HEK293 (cell line): ENCODE data around the gene PCTP.
A peak's percentile ranks its signal among the peaks of the same experiment; 100 is the strongest.

Experiments
- CTCF ChIA-PET: fragments of 350-600 bp; formaldehyde crosslinking; extraction: SDS; loops from one replicate; lab custom pipeline; 2021; ENCODE audit warnings: antibody characterized with exemption; lab: Yijun Ruan, JAX
- POLR2A ChIA-PET: fragments of 300-600 bp; formaldehyde crosslinking; extraction: SDS; loops from one replicate; lab custom pipeline; 2020; ENCODE audit warnings: antibody characterized with exemption, inconsistent platforms; lab: Yijun Ruan, JAX
- H3K27ac ChIP-seq: fragments of 200-500 bp; sonication (Bioruptor generic); 2 replicates; pipeline ENCODE4 v1.5.1; 2014; ENCODE audit warnings: low read depth, low read length, control low read depth, inconsistent platforms; ENCODE audit errors: extremely low read depth
- H3K36me3 ChIP-seq, 2 experiments: fragments of 200-500 bp in 1 of 2; sonication (Bioruptor generic) in 1 of 2; 1 replicate in 1 of 2; 2 replicates in 1 of 2; pipeline ENCODE4 v1.5.1; 2014 to 2017; ENCODE audit warnings: inconsistent platforms in 2 of 2, low read length in 2 of 2; ENCODE audit not compliant: control insufficient read depth in 2 of 2, insufficient read depth in 1 of 2
- H3K4me1 ChIP-seq: fragments of 200-500 bp; sonication (Bioruptor generic); 2 replicates; pipeline ENCODE4 v1.5.1; 2014; ENCODE audit warnings: mild to moderate bottlenecking, low read length, inconsistent platforms; ENCODE audit not compliant: control insufficient read depth, insufficient read depth
- H3K4me3 ChIP-seq: 2 replicates; pipeline ENCODE4 v1.5.1; 2011; ENCODE audit warnings: low read depth, mild to moderate bottlenecking, control low read depth, low read length, moderate library complexity
- H3K9me3 ChIP-seq: fragments of 200-500 bp; sonication (Bioruptor generic); 2 replicates; pipeline ENCODE4 v1.5.1; 2014; ENCODE audit warnings: low read depth, low read length, inconsistent platforms; ENCODE audit not compliant: control insufficient read depth, insufficient read depth
- GLIS1 ChIP-seq: fragments of 450-650 bp; formaldehyde crosslinking; IDR thresholded peaks from 2 replicates; pipeline ENCODE4 v1.5.1; 2016; ENCODE audit warnings: missing biosample characterization, missing genetic modification characterization
- SETDB1 ChIP-seq: IDR thresholded peaks from one replicate; pipeline ENCODE4 v1.6.1; 2017; ENCODE audit warnings: mild to moderate bottlenecking, low read length, moderate library complexity, mixed read lengths; ENCODE audit not compliant: insufficient read length
- SP7 ChIP-seq: fragments of 450-650 bp; formaldehyde crosslinking; IDR thresholded peaks from 2 replicates; pipeline ENCODE4 v1.5.1; 2016; ENCODE audit warnings: missing biosample characterization, missing genetic modification characterization
- ZBTB17 ChIP-seq: fragments of 450-650 bp; formaldehyde crosslinking; IDR thresholded peaks from 2 replicates; pipeline ENCODE4 v1.5.1; 2016; ENCODE audit warnings: missing biosample characterization, missing genetic modification characterization
- ZBTB20 ChIP-seq: fragments of 450-650 bp; formaldehyde crosslinking; IDR thresholded peaks from 2 replicates; pipeline ENCODE4 v1.5.1; 2016; ENCODE audit warnings: missing biosample characterization, missing genetic modification characterization
- ZBTB21 ChIP-seq: fragments of 450-650 bp; formaldehyde crosslinking; IDR thresholded peaks from 2 replicates; pipeline ENCODE4 v1.5.1; 2017; ENCODE audit warnings: missing biosample characterization, missing genetic modification characterization
- ZFP3 ChIP-seq: fragments of 450-650 bp; formaldehyde crosslinking; IDR thresholded peaks from 2 replicates; pipeline ENCODE4 v1.5.1; 2016; ENCODE audit warnings: low read depth, missing biosample characterization, missing genetic modification characterization
- ZIC2 ChIP-seq: fragments of 450-650 bp; formaldehyde crosslinking; IDR thresholded peaks from 2 replicates; pipeline ENCODE4 v1.5.1; 2016; ENCODE audit warnings: missing biosample characterization, missing genetic modification characterization
- ZNF133 ChIP-seq: fragments of 450-650 bp; formaldehyde crosslinking; IDR thresholded peaks from 2 replicates; pipeline ENCODE4 v1.5.1; 2016; ENCODE audit warnings: missing biosample characterization, missing genetic modification characterization
- ZNF146 ChIP-seq: fragments of 450-650 bp; formaldehyde crosslinking; IDR thresholded peaks from 2 replicates; pipeline ENCODE4 v1.5.1; 2016; ENCODE audit warnings: missing biosample characterization, missing genetic modification characterization
- ZNF223 ChIP-seq: fragments of 450-650 bp; formaldehyde crosslinking; IDR thresholded peaks from 2 replicates; pipeline ENCODE4 v1.5.1; 2016; ENCODE audit warnings: missing biosample characterization, missing genetic modification characterization
- ZNF341 ChIP-seq: fragments of 450-650 bp; formaldehyde crosslinking; IDR thresholded peaks from 2 replicates; pipeline ENCODE4; 2016; ENCODE audit warnings: low read depth, missing biosample characterization, missing genetic modification characterization
- ZNF473 ChIP-seq: fragments of 450-650 bp; formaldehyde crosslinking; IDR thresholded peaks from 2 replicates; pipeline ENCODE4 v1.5.1; 2017; ENCODE audit warnings: missing biosample characterization, missing genetic modification characterization
- ZNF48 ChIP-seq: fragments of 450-650 bp; formaldehyde crosslinking; IDR thresholded peaks from 2 replicates; pipeline ENCODE4 v1.5.1; 2016; ENCODE audit warnings: missing biosample characterization, missing genetic modification characterization
- ZNF560 ChIP-seq: fragments of 450-650 bp; formaldehyde crosslinking; IDR thresholded peaks from 2 replicates; pipeline ENCODE4 v1.5.1; 2017; ENCODE audit warnings: missing biosample characterization, missing genetic modification characterization, borderline replicate concordance
- ZNF585B ChIP-seq: fragments of 450-650 bp; formaldehyde crosslinking; IDR thresholded peaks from 2 replicates; pipeline ENCODE4 v1.5.1; 2016; ENCODE audit warnings: missing biosample characterization, missing genetic modification characterization
- ZNF626 ChIP-seq: fragments of 450-650 bp; sonication (Bioruptor Pico); formaldehyde crosslinking; IDR thresholded peaks from 2 replicates; pipeline ENCODE4 v1.5.1; 2018; ENCODE audit warnings: missing biosample characterization, missing genetic modification characterization, inconsistent platforms
- ZNF692 ChIP-seq: fragments of 450-650 bp; formaldehyde crosslinking; IDR thresholded peaks from 2 replicates; pipeline ENCODE4 v1.5.1; 2016; ENCODE audit warnings: missing biosample characterization, missing genetic modification characterization
- ZNF76 ChIP-seq: fragments of 450-650 bp; formaldehyde crosslinking; IDR thresholded peaks from 2 replicates; pipeline ENCODE4; 2016; ENCODE audit warnings: low read depth, missing biosample characterization, missing genetic modification characterization, borderline replicate concordance
- ZNF785 ChIP-seq: fragments of 450-650 bp; formaldehyde crosslinking; IDR thresholded peaks from 2 replicates; pipeline ENCODE4 v1.5.1; 2016; ENCODE audit warnings: missing biosample characterization, missing genetic modification characterization
- ZNF830 ChIP-seq: fragments of 450-650 bp; IDR thresholded peaks from 2 replicates; pipeline ENCODE4 v1.5.0; 2018; ENCODE audit warnings: missing biosample characterization, missing genetic modification characterization, low read depth, mild to moderate bottlenecking, moderate library complexity
- ZSCAN30 ChIP-seq: fragments of 450-650 bp; IDR thresholded peaks from 2 replicates; pipeline ENCODE4 v1.5.1; 2018; ENCODE audit warnings: missing biosample characterization, mild to moderate bottlenecking, missing genetic modification characterization, moderate library complexity

Gene PCTP

GRCh38 chr17:55758171-55758570 is 7.3 kb downstream of the PCTP start:
- no peaks in the 10 kb centered on the region; the same call in 1 of the 2 replicates for H3K9me3 ChIP-seq
- TF ChIP-seq SP7 (tag by site-specific recombination) (no peak), ZNF133 (tag by site-specific recombination) (no peak), ZNF585B (tag by site-specific recombination) (no peak), ZBTB17 (no peak), ZSCAN30 (tag by site-specific recombination) (no peak), ZBTB20 (tag by site-specific recombination) (no peak), ZNF830 (tag by site-specific recombination) (no peak), ZNF341 (tag by site-specific recombination) (no peak), ZBTB21 (tag by site-specific recombination) (no peak), ZNF223 (tag by site-specific recombination) (no peak), GLIS1 (tag by site-specific recombination) (no peak), SETDB1 (no peak), ZNF48 (tag by site-specific recombination) (no peak), ZNF146 (tag by site-specific recombination) (no peak), ZNF785 (no peak), ZNF473 (no peak), ZNF692 (tag by site-specific recombination) (no peak)
- H3K36me3 ChIP-seq, result peaks cover 0 to 14% of the 10 kb centered on the region in 2 experiments; a peak in 1 of 3 replicates
- no peaks in the 10 kb centered on the region for H3K4me1 ChIP-seq
- ChIA-PET CTCF (interaction anchor here (0.9 to 1.1 kb wide), 2 partner anchors 40 to 42 kb away, joined by 3 to 5 read pairs; no protein-coding TSS in a partner anchor), POLR2A (no interaction called here)
- no peak overlapping the region for H3K27ac ChIP-seq
- H3K4me3 ChIP-seq, result no peak overlapping the region

GRCh38 chr17:55760643-55761355 is 9.9 kb downstream of the PCTP start:
- H3K4me1 ChIP-seq, result no peaks in the 10 kb centered on the region
- H3K27ac ChIP-seq, result no peak overlapping the region
- no peaks in the 10 kb centered on the region for H3K36me3 ChIP-seq
- ChIA-PET POLR2A (interaction anchor here (2.9 kb wide), 1 partner anchor 10 kb away, joined by 18 read pairs; the partner anchor contains the start of gene PCTP), CTCF (interaction anchor here (0.7 to 1.8 kb wide), 6 partner anchors 10 to 246 kb away, joined by 3 to 6 read pairs (median 4); no protein-coding TSS in a partner anchor)
- no peaks in the 10 kb centered on the region; the same call in 1 of the 2 replicates for H3K9me3 ChIP-seq
- TF ChIP-seq ZIC2 (tag by site-specific recombination) (0 out of 2 replicates have a peak, but pooled peaks have one; percentile 17), ZNF626 (tag by site-specific recombination) (no peak), ZFP3 (no peak), ZNF560 (tag by site-specific recombination) (no peak), GLIS1 (tag by site-specific recombination) (peak; percentile 50), ZNF76 (no peak)
- no peak overlapping the region for H3K4me3 ChIP-seq
